Kidney (tissue), 14 donors: ENCODE data around the gene CLRN3. TPM values are rescaled to one million over a fixed set of nuclear protein-coding genes. Genes with fewer than 3 reads are reported as not detected.

ENCODE experiments used
- DNase-seq, 5 donors: peaks; one replicate each; pipeline ENCODE4 v3.0.0-alpha.2; 2013 to 2020
- FAIRE-seq: peaks from 2 replicates; lab custom pipeline; 2012; peaks lifted over from hg19 to GRCh38; lab: Jason Lieb, UNC
- H3K27ac ChIP-seq, 2 donors: one replicate each; pipeline ENCODE4 v1.7.0; 2013; ENCODE audit warnings: low read depth in 2 of 2, low read length in 2 of 2, inconsistent platforms in 1 of 2
- H3K27me3 ChIP-seq: one replicate; pipeline ENCODE4 v1.7.1; 2013; ENCODE audit warnings: low read length, inconsistent platforms; ENCODE audit not compliant: control insufficient read depth, insufficient read depth
- H3K36me3 ChIP-seq, 3 donors: one replicate each; pipeline versions ENCODE4 v1.7.0 to v1.7.1; 2013; ENCODE audit warnings: low read length in 3 of 3, control low read depth in 1 of 3, inconsistent platforms in 1 of 3; ENCODE audit not compliant: insufficient read depth in 3 of 3, control insufficient read depth in 2 of 3
- H3K4me1 ChIP-seq, 3 donors: one replicate each; pipeline versions ENCODE4 v1.7.0 to v1.7.1; 2013; ENCODE audit warnings: low read length in 3 of 3, inconsistent platforms in 1 of 3, low read depth in 1 of 3; ENCODE audit not compliant: control insufficient read depth in 2 of 3, insufficient read depth in 2 of 3
- H3K4me3 ChIP-seq, 3 donors: one replicate each; pipeline versions ENCODE4 v1.7.0 to v1.8.1; 2013; ENCODE audit warnings: low read length in 3 of 3, control low read depth in 1 of 3, inconsistent platforms in 1 of 3
- H3K9ac ChIP-seq, 3 donors: one replicate each; pipeline versions ENCODE4 v1.7.0 to v1.7.1; 2013; ENCODE audit warnings: low read length in 3 of 3, control low read depth in 1 of 3, inconsistent platforms in 1 of 3
- H3K9me3 ChIP-seq, 3 donors: one replicate each; pipeline versions ENCODE4 v1.7.0 to v1.7.1; 2013; ENCODE audit warnings: low read length in 3 of 3, control low read depth in 1 of 3, inconsistent platforms in 1 of 3; ENCODE audit not compliant: control insufficient read depth in 2 of 3, insufficient read depth in 1 of 3
- CTCF ChIP-seq: IDR thresholded peaks from 3 replicates; pipeline ENCODE4 v1.5.1; 2012; ENCODE audit warnings: mild to moderate bottlenecking, moderate library complexity, borderline replicate concordance; ENCODE audit not compliant: insufficient read depth; ENCODE audit errors: extremely low read depth
- intact Hi-C: fragments of 100-400 bp; cut with DNase I; formaldehyde crosslinking; loops from one replicate; pipeline ENCODE4 v1.11.1; 2022
- polyA plus RNA-seq: library from polyadenylated mRNA; stranded (reverse); fragments of 350-450 nt; fragmentation: Illumina TruSeq; extraction: RNeasy Lipid Tissue Mini Kit (QIAGEN cat#74804); gene quantifications from one replicate; pipeline ENCODE4 v1.2.3, GENCODE V29; 2014; ENCODE audit warnings: low read depth, low replicate concordance; ENCODE audit not compliant: insufficient read depth
- total RNA-seq: library from RNA; stranded (reverse); fragmentation: NEBNext Ultra II Directional; extraction: Animal tissue kit (Norgen Biotek cat#: 25700); gene quantifications from one replicate; pipeline ENCODE4 v1.2.1, GENCODE V29; 2021
- donor health status: control.
- donor health status: control.
- donor health status: control.
- donor health status: control.
- donor health status: control.
- donor health status: DM: yes; HTN: yes; CAD: no.
- donor health status: Normal renal cell carcinoma (clear cell type).

The CLRN3 gene
- total and polyA plus RNA-seq, 2 donors from 2014 or later, result 9.4 to 42.1 TPM

- Histone ChIP-seq H3K27me3 (no peaks in the 10 kb centered on the region), H3K27ac (no peak overlapping the region), H3K9me3 (no peaks in the 10 kb centered on the region), H3K36me3 (no peaks in the 10 kb centered on the region), H3K4me1 (peaks cover 0 to 8% (median 0%) of the 10 kb centered on the region in 3 donors), H3K9ac (no peak overlapping the region), H3K4me3 (peak overlapping the region in 2 of 3 donors; percentile 14 to 55)
- FAIRE-seq (no peak), DNase-seq (no peak)
- no peak for TF ChIP-seq CTCF
- intact Hi-C loops, result loop anchor here (5.0 kb wide), 1 partner anchor 99 kb away; no protein-coding TSS in a partner anchor
Observed at GRCh38 chr10:127908106-127908958, 15.6 kb upstream of the CLRN3 start.

GRCh38 chr10:127907411-127908105 lies 14.8 kb upstream of the CLRN3 start:
- intact Hi-C loops, result loop anchor here (5.0 kb wide), 1 partner anchor 100 kb away; no protein-coding TSS in a partner anchor
- TF ChIP-seq CTCF, result peak; percentile 9
- Histone ChIP-seq H3K9ac (no peak overlapping the region), H3K27me3 (no peaks in the 10 kb centered on the region), H3K4me3 (peak overlapping the region in 2 of 3 donors; percentile 3 to 55), H3K27ac (no peak overlapping the region), H3K36me3 (no peaks in the 10 kb centered on the region), H3K4me1 (peaks cover 0 to 8% (median 0%) of the 10 kb centered on the region in 3 donors), H3K9me3 (no peaks in the 10 kb centered on the region)
- FAIRE-seq, result no peak
- DNase-seq, result peak in 2 of 5 donors; percentile 39 to 83

- FAIRE-seq (no peak), DNase-seq (peak; percentile 58 to 89 (median 72))
- Histone ChIP-seq H3K36me3 (no peaks in the 10 kb centered on the region), H3K9me3 (no peaks in the 10 kb centered on the region), H3K9ac (no peak within 1 kb of the TSS), H3K27me3 (no peaks in the 10 kb centered on the region), H3K4me3 (peak within 1 kb of the TSS in 2 of 3 donors; percentile 3 to 55), H3K4me1 (peaks cover 0 to 8% (median 0%) of the 10 kb centered on the region in 3 donors), H3K27ac (no peak within 1 kb of the TSS)
- intact Hi-C loops, result loop anchor here (5.0 kb wide), 1 partner anchor 101 kb away; no protein-coding TSS in a partner anchor
- peak; percentile 67 for TF ChIP-seq CTCF
Observed at GRCh38 chr10:127906548-127907377, 14.0 kb upstream of the CLRN3 start, which contains the start of gene PTPRE. Gene PTPRE (plus strand): TSS chr10:127907103. CDS start chr10:128040882, 133,779 bp downstream.
